HG02588 (cell line): Measurements from ENCODE around the gene TECR.
"Not testable (repeated sequence)": the region's sequence is repeated elsewhere in the genome, so short reads cannot be mapped to it uniquely, and the experiment has no call there.

Experiments
- ATAC-seq: cut with Tn5 transposase; IDR thresholded peaks from one replicate; pipeline ENCODE4 v1.9.1; 2021; ENCODE audit warnings: mild to moderate bottlenecking, moderate library complexity; ENCODE audit not compliant: unreplicated experiment

Gene TECR

GRCh38 chr19:14533450-14533849 is 4.1 kb downstream of the TECR start:
- ATAC-seq: no peak

DNA sequence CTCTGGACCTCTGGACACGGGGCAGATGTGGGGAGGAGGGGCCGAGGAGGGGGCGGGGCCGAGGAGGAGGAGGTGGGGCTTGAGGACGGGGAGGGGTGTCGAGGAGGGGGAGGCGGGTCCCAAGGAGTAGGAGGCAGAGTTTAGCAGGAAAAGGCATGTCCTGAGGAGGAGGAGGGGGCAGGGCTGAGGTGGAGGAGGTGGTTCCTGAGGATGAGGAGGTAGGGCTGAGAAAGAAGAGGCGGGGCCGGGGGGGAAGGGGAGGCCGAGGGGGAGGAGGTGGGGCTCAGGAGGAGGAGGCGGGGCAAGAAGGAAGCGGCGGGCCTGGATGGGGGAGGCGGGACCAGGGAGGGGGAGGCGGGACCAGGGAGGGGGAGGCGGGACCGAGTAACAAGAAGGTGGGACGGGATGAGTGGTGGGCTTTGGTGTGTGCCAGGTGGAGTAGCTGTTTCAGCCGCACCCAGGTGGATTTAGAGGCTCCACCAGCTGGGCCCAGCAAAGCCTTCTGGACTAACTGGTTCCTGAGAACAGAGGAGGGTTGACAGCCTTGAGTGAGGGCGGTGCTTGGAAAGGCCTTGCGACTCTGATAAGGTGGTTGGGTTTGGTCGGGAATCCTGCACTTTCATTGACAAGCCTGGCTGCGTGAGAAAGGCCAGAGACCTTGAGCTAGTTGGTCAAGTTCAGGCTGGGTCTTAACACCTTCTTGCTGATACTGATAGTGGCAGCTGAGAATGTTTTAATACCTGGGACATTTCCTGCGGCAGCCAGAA is 7.7 kb downstream of the TECR start:
- no peak for ATAC-seq

DNA sequence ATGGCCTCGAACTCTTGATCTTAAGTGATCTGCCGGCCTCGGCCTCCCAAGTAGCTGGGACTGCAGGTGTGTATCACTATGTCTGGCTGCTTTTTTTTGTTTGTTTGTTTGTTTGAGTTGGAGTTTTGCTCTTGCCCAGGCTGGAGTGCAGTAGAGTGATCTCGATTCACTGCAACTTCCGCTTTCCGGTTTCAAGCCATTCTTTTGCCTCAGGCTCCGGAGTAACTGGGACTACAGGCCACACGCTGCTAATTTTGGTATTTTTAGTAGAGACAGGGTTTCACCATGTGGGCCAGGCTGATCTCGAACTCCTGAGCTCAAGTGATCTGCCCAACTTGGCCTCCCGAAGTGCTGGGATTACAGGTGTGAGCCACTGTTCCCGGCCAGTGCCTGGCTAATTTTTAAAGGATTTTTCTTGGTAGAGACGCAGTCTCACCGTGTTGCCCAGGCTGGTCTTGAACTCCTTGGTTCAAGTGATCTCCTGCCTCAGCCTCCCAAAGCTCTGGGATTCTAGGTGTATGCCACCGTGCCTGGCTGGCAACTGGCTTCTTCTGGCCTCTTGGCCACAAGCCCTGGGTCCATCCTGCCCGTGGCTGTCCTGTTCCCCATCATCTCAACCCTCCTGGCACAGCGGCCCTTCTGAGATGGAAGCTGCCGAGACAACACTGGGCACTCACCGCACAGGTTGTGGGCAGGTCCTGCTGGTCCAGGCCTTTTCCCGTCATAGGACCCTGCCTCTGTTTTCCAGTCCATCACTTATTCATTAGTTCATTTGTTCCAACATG is 11.5 kb downstream of the TECR start:
- ATAC-seq: no peak

DNA sequence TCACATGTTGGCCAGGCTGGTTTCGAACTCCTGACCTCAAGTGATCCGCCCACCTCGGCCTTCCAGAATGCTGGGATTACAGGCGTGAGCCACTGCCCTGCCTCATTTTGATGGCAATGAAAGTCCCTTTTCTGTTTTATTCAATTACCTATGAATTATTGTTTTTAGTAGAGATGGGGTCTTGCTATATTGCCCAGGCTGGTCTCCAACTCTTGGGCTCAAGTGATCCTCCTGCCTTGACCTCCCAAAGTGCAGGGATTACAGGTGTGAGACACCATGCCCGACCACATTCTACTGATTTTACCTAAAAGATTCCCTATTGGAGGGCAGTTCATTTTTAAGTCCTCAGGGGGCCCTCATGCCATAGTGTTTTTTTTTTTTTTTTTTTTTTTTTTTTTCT is 12.6 kb downstream of the TECR start:
- ATAC-seq: not testable (repeated sequence)

DNA sequence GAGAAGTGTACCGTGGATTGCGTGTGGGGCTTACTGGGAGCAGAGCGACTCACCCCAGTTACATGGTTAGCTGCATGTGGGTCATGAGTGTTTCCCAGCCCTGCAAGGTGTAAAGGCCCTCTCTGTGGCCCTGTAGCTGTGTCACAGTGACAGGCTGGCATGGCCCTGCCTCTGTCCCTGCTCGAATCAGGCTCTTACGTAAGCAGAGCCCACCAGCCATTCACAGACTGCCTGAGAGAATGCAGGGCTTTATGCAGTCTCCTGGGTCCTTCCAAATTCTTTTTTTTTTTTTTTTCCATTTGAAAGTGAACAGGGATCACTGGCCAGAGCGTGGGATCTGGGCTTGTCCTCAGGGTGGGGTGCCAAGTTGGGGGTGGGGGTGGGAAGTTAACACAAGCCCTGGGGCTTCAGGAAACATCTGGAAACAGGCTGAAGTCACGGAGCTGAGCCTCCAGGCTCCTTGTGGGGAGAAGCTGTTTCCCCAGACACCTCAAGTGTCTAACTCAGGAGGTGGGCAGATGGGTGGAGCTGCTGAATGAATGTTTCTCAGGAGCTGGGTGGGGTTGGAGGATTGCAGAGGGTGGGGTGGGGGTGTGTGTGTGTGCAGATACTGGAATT is 13.4 kb downstream of the TECR start:
- no peak for ATAC-seq

- ATAC-seq: no peak
Measured at GRCh38 chr19:14544047-14544446, 14.7 kb downstream of the TECR start.

- ATAC-seq: no peak
Measured at GRCh38 chr19:14544977-14545715, 15.8 kb downstream of the TECR start.

DNA sequence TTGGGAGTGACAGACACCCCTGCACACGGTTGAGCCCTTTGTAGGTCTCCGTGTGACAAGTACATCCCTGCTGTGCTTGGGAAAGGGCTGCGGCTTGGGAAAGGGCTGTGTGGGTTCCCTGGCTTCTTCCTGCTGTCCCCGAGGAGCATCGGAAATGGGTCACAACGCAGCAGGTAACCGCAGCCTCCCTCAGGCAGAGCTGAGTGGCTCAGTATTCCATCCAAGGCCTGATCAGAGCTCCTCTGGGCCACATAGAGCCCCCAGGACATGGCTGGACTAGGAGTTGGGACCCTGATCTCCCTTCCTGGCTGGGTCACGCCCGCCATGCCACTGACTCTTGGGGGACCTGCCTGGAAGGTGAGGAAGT is 16.3 kb downstream of the TECR start:
- no peak for ATAC-seq

- no peak for ATAC-seq
Measured at GRCh38 chr19:14550201-14550754, 20.9 kb downstream of the TECR start.

DNA sequence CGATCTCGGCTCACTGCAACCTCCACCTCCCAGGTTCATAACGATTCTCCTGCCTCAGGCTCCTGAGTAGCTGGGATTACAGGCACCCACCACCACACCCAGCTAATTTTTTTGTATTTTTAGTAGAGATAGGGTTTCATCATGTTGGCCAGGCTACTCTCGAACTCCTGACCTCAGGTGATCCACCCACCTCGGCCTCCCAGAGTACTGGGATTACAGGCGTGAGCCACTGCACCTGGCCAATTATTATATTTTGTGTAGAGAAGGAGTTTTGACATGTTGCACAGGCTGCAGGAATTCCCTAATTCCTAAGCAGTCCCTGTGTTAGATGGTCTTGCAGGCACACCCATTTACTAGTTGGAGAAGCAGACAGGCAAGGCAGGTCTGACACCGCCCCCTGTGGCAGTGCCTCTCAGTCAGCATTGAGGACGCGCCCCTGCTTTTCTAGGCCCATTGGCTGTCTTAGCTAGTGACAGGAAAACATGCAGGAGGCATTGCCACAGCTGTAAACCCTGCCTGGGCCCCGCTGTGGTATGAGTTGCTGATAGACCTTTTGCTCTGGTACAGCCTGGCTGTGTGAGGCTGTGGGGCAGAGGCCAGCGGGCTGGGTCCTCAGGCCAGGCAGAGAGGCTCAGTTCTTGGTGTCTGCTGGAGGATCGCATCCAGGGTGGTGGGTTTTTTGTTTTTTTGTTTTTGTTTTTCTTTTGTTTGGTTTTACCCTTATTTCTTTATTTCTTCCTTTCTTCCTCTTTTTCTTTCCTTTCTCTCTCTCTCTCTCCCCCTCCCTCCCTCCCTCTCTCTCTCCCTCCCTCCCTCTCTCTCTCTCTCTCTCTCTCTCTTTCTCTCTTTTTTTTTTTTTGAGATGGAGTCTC is 22.0 kb downstream of the TECR start:
- ATAC-seq: not testable (repeated sequence)

DNA sequence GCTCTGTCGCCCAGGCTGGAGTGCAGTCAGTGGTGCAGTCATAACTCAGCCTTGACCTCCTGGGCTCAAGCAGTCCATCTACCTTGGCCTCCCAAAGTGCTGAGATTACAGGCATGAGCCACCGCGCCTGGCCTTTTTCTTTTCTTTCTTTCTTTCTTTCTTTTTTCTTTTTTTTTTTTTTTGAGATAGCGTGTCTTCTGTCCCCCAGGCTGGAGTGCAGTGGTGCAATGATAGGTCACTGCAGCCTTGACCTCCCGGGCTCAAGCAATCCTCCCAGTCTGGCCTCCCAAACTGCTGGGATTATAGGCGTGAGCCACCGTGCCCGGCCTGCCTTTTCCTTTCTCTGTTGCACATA is 22.6 kb downstream of the TECR start:
- ATAC-seq: not testable (repeated sequence)

- no peak for ATAC-seq
Measured at GRCh38 chr19:14553042-14553938, 23.9 kb downstream of the TECR start.

GRCh38 chr19:14553939-14554243 is 24.5 kb downstream of the TECR start:
- no peak for ATAC-seq

GRCh38 chr19:14554382-14554812 is 25.0 kb downstream of the TECR start:
- ATAC-seq: no peak

DNA sequence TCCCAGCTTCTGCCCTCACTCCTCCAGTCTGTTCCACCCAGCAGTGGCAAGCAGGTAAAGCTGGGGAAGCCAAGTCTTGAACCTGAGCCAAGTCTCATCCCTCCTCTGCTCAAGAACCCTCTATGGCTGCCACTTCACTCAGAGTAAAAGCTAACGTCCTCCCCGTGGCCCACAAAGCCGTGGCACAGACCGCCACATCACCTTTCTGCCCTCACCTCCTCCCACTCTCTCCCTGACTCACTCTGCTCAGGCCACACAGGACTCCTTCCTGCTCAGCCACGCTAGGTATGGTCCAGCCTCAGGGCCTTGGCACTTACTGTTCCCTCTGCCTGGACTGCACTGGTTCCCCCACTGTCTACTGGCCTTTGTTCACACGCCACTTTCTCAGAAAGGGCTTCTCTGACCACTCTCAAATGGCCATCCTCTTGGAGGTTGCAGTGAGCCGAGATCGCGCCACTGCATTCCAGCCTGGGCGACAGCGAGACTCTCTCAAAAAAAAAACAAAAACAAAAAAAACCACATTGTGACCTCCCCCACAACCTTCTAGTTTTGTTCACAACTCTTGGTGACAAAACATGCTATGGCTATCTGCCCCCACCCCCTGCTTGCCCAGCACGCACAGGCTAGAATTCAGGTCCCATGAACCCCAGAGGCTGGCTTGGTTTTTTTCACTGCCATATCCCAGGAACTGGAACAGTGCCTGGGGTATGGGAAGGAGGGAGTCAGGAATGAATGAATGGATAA is 26.7 kb downstream of the TECR start:
- ATAC-seq: no peak

DNA sequence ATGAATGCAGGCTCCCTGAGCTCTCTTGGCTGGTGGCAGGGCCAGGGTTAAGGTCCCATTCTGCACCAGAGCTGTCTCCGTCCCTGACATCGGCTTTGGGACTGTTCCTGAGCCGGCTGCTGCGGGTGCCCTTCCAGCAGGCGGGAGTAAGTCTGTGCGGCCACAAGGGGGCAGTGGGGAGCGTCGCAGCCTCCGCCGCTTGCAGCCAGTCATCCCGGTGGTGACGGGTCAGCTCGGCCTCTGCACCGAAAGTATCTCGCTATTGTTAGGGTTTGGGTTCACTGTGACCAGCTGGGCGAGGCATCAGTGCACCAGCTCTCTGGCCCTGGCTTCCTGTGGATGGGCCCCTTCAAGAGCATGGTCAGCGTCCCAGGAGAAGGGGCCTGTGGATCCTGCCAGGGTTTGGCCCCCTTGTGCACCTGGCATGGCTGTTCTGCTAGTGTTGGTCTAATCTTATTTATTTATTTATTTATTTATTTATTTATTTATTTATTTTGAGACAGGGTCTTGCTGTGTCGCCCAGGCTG is 27.3 kb downstream of the TECR start:
- ATAC-seq: no peak

DNA sequence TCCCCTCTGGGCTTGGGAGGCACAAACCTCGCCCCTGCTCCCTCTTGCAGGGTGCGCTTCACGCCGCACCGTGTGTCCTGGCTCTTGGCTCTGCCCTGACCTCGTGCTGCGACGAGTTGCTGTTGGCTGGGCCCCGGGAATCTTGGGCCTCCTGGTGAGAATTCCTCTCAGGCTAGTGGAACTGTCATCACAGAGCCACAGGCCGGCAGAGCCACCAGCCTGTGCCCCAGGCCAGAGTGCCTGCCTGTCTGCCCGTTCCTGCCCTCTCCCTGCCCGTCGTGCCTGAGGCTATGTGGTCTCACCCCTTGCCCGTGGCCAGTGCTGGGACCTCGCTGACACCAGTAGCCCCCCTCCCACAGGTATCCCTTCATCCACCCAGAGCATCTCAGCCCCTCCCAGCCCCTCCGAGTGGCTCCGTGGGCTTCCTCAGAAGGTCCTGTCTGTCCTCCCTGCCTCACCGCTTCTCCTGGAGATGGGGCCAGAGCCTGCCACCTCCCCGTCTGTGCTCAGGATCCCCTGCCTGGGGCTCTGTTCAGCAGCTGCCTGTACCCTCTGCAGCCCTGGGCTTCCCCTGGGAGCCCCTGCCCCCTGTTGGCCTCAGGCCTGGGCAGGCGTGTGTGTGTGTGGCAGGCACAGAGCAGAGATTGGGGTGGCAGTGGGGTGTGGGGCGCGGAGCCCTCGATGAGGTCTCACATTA is 29.1 kb downstream of the TECR start:
- ATAC-seq: no peak
